K562 (cell line): ENCODE results near the gene CELA3A. TPM values are rescaled to one million over a fixed set of nuclear protein-coding genes. Genes with fewer than 3 reads are reported as not detected.

ENCODE experiments used
- CBFA2T3 ChIP-seq: fragments of 450-650 bp; IDR thresholded peaks from 2 replicates; pipeline ENCODE4 v1.6.1; 2017
- DACH1 ChIP-seq: fragments of 450-650 bp; IDR thresholded peaks from 2 replicates; pipeline ENCODE4 v1.6.1; 2018; ENCODE audit not compliant: partially characterized antibody
- EGR1 ChIP-seq: fragments of 450-650 bp; conservative IDR thresholded peaks from 2 replicates; pipeline ENCODE4 v1.6.1; 2017; ENCODE audit warnings: mild to moderate bottlenecking
- FOXP4 ChIP-seq: sonication (generic); formaldehyde crosslinking; IDR thresholded peaks from 2 replicates; pipeline ENCODE4 v1.8.0; 2022; ENCODE audit warnings: mild to moderate bottlenecking, missing genetic modification reagents, borderline replicate concordance
- JUND ChIP-seq, 2 experiments: IDR thresholded peaks; 2 replicates in 1 of 2; 3 replicates in 1 of 2; pipeline ENCODE4 v1.6.1; 2011; ENCODE audit warnings: borderline replicate concordance in 2 of 2, low read depth in 2 of 2, low read length in 2 of 2, improper control_type of control experiment in 1 of 2, missing biosample characterization in 1 of 2, missing genetic modification characterization in 1 of 2, missing genetic modification reagents in 1 of 2
- RAD21 ChIP-seq, 2 experiments: fragments of 250-450 bp in 1 of 2; fragments of 450-650 bp in 1 of 2; sonication (Bioruptor Pico) in 1 of 2; formaldehyde crosslinking in 1 of 2; IDR thresholded peaks in 1 of 2; conservative IDR thresholded peaks in 1 of 2; 2 replicates each; pipeline versions ENCODE4 v1.4.0 to v1.8.0; 2020 to 2022; ENCODE audit warnings: mild to moderate bottlenecking in 2 of 2, moderate library complexity in 1 of 2
- RREB1 ChIP-seq: fragments of 250-450 bp; sonication (Bioruptor Pico); IDR thresholded peaks from 2 replicates; pipeline ENCODE4 v1.4.0; 2020
- TEAD1 ChIP-seq, 2 experiments: fragments of 450-650 bp in 1 of 2; sonication (generic) in 1 of 2; formaldehyde crosslinking; IDR thresholded peaks; 2 replicates each; pipeline versions ENCODE4 v1.4.0 to v1.8.0; 2020 to 2022; ENCODE audit warnings: mild to moderate bottlenecking in 2 of 2, missing genetic modification reagents in 1 of 2
- ZBED1 ChIP-seq: IDR thresholded peaks from 2 replicates; pipeline ENCODE4 v1.6.1; 2014
- ZNF609 ChIP-seq: sonication (generic); formaldehyde crosslinking; IDR thresholded peaks from 2 replicates; pipeline ENCODE4 v1.8.1; 2023; ENCODE audit warnings: missing genetic modification reagents, mild to moderate bottlenecking, borderline replicate concordance
- ZNF644 ChIP-seq: fragments of 200-800 bp; sonication (Bioruptor generic); IDR thresholded peaks from 2 replicates; pipeline ENCODE4 v1.6.1; 2016; ENCODE audit warnings: low read depth, missing genetic modification characterization, missing compliant biosample characterization
- ZNF766 ChIP-seq: fragments of 200-800 bp; sonication (Bioruptor generic); conservative IDR thresholded peaks from 2 replicates; pipeline ENCODE4 v1.6.1; 2016; ENCODE audit warnings: missing genetic modification characterization, missing compliant biosample characterization
- polyA plus RNA-seq, 8 experiments: library from polyadenylated mRNA; depleted of rRNA in 4 of 8; stranded (reverse) in 5 of 8; unstranded in 3 of 8; fragments of >200 nt; fragmentation: Nextera tagmentation in 2 of 8; fragmentation: Illumina TruSeq in 1 of 8; extraction: Ambion mirVana in 2 of 8; extraction: Trizol in 1 of 8; gene quantifications; 2 replicates each; pipeline versions ENCODE4 v1.2.1 to v1.2.3, GENCODE V29; 2011 to 2014; ENCODE audit warnings: inconsistent platforms in 1 of 8, missing spikeins in 1 of 8
- total RNA-seq, 7 experiments: library from RNA; depleted of rRNA in 6 of 7; stranded (reverse); fragments of >200 nt in 6 of 7; fragmentation: Illumina TruSeq in 2 of 7; extraction: Trizol in 2 of 7; gene quantifications; 2 replicates each; pipeline versions ENCODE4 v1.2.1 to v1.2.3, GENCODE V29; 2011 to 2021; ENCODE audit warnings: low replicate concordance in 1 of 7

Gene CELA3A
- total and polyA plus RNA-seq, 9 of the 15 experiments (the other 6 are each of a cell fraction or from before 2014, with no cell fraction given) = 5.4 TPM; not detected in 8

- TF ChIP-seq ZNF609 (peak; percentile 80; the same call in 1 of the 2 replicates), TEAD1 (CRISPR knock-in tag; IDR thresholded peaks at IDR 0.05) (0 out of 4 replicates have a peak, but pooled peaks of 1 of the 2 experiments have one; percentile 41), EGR1 (no peak), ZNF766 (no peak), FOXP4 (CRISPR knock-in tag) (no peak), ZNF644 (no peak), RREB1 (CRISPR knock-in tag) (0 out of 2 replicates have a peak, but pooled peaks have one; percentile 30), CBFA2T3 (no peak), JUND (IDR thresholded peaks at IDR 0.05; ENCODE audit: borderline replicate concordance, low read depth, low read length) (no peak), JUND (tag; IDR thresholded peaks at IDR 0.05; ENCODE audit: borderline replicate concordance, low read depth, low read length) (no peak), DACH1 (peak; percentile 67), ZBED1 (no peak), RAD21 (CRISPR knock-in tag; conservative IDR thresholded peaks at IDR 0.05 in 1 of 2, IDR thresholded peaks at IDR 0.05 in 1 of 2) (peak in 1 of 2 experiments; percentile 34; a peak in 2 of 4 replicates)
Measured at GRCh38 chr1:22024485-22025367, 23.3 kb downstream of the CELA3A start (continued).
